ENCODE results near the gene GJA4. TPM values are rescaled to one million over a fixed set of nuclear protein-coding genes. Genes with fewer than 3 reads are reported as not detected.

GJA4 gene
- total and polyA plus RNA-seq, 5 donors from 2014 or later: not detected

DNA sequence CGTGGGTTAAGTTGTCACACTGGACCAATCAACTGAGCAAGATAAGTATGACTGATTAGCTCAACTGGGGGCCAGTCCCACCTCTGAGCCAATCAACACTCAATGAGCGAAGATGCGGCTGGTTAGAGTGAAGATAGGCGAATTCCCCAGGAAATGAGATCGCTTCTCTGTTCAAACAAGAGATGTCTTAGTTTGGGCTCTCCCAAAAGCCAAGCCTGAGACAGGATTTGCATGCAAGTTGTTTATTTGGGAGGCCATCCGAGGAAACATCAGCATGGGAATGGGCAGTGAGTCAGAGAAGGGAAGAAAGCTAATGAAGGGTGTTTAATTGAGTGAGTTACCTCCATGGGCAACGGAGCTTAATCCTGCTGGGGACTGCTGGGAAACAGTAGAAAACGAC, 42.8 kb upstream of the GJA4 start:
- DNase-seq (no peak), ATAC-seq (ENCODE audit: low read depth in 2 of 2) (no peak)
- H3K4me3 ChIP-seq (ENCODE audit: low read depth, low read length): no peak overlapping the region
- no peaks in the 10 kb centered on the region for H3K4me1 ChIP-seq (ENCODE audit: control insufficient read depth, insufficient read depth, low read length, poor library complexity, severe bottlenecking)
- no peaks in the 10 kb centered on the region for H3K36me3 ChIP-seq (ENCODE audit: control insufficient read depth, insufficient read depth, low read length)
- no peaks in the 10 kb centered on the region for H3K27me3 ChIP-seq (ENCODE audit: control insufficient read depth, insufficient read depth, low read length)
- H3K27ac ChIP-seq (ENCODE audit: insufficient read depth, low read length, poor library complexity, severe bottlenecking): no peak overlapping the region
- Mint-ChIP-seq H3K27ac (no peak overlapping the region), H3K4me3 (no peak overlapping the region), H3K4me1 (no peaks in the 10 kb centered on the region), H3K9me3 (peaks cover 0 to 3% (median 0%) of the 10 kb centered on the region in 7 donors), H3K36me3 (no peaks in the 10 kb centered on the region), H3K27me3 (peaks cover 5% of the 10 kb centered on the region)
- no peaks in the 10 kb centered on the region for H3K9me3 ChIP-seq (ENCODE audit: control insufficient read depth in 2 of 2, low read length in 2 of 2)

DNA sequence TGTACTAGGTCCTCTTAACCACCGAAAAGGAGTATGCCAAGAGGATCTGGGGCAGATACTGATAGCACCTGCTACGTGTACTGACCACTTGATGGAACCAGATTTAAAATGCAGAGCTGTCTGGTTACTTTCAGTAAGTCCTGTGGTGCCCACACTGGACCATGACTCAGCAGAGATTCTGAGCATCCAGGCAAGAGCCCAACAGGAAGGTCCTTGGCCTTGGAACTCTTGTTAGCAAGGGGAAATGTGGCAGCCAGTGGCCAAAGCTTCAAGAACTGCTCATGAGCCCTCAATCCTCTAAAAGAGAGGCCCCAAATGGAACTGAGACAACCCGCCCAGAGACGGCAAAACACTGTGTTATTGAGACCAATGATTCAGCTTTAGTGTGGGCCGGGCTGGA, 42.2 kb upstream of the GJA4 start:
- H3K4me3 ChIP-seq (ENCODE audit: low read depth, low read length): no peak overlapping the region
- H3K27ac ChIP-seq (ENCODE audit: insufficient read depth, low read length, poor library complexity, severe bottlenecking): no peak overlapping the region
- Mint-ChIP-seq H3K36me3 (no peaks in the 10 kb centered on the region), H3K4me1 (no peaks in the 10 kb centered on the region), H3K4me3 (no peak overlapping the region), H3K27ac (no peak overlapping the region), H3K9me3 (peaks cover 0 to 3% (median 0%) of the 10 kb centered on the region in 7 donors), H3K27me3 (peaks cover 5% of the 10 kb centered on the region)
- no peaks in the 10 kb centered on the region for H3K36me3 ChIP-seq (ENCODE audit: control insufficient read depth, insufficient read depth, low read length)
- no peaks in the 10 kb centered on the region for H3K27me3 ChIP-seq (ENCODE audit: control insufficient read depth, insufficient read depth, low read length)
- ATAC-seq (ENCODE audit: low read depth in 2 of 2) (no peak), DNase-seq (no peak)
- no peaks in the 10 kb centered on the region for H3K9me3 ChIP-seq (ENCODE audit: control insufficient read depth in 2 of 2, low read length in 2 of 2)
- H3K4me1 ChIP-seq (ENCODE audit: control insufficient read depth, insufficient read depth, low read length, poor library complexity, severe bottlenecking): no peaks in the 10 kb centered on the region

DNA sequence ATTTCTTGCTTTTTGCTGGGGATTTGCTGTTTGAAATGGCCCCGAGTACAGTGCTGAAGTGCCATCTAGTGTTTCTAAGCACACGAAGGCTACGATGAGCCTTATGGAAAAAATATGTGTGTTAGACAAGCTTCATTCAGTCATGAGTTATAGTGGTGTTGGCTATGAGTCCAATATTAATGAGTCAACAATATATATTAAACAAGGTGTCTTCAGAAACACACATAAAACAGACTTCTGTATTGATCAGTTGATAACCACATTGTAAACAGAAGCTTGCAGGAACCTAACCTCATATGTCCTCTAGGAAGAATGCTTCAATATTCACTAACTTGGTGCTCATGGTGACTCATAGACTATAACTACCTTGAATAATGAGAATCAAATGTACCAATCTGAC, 39.6 kb upstream of the GJA4 start:
- H3K4me3 ChIP-seq (ENCODE audit: low read depth, low read length): no peak overlapping the region
- H3K9me3 ChIP-seq (ENCODE audit: control insufficient read depth in 2 of 2, low read length in 2 of 2): no peaks in the 10 kb centered on the region
- Mint-ChIP-seq H3K27me3 (peaks cover 12% of the 10 kb centered on the region), H3K27ac (no peak overlapping the region), H3K4me3 (no peak overlapping the region), H3K4me1 (no peaks in the 10 kb centered on the region), H3K9me3 (peaks cover 0 to 2% (median 0%) of the 10 kb centered on the region in 7 donors), H3K36me3 (no peaks in the 10 kb centered on the region)
- DNase-seq (no peak), ATAC-seq (ENCODE audit: low read depth in 2 of 2) (no peak)
- H3K27me3 ChIP-seq (ENCODE audit: control insufficient read depth, insufficient read depth, low read length): no peaks in the 10 kb centered on the region
- no peak overlapping the region for H3K27ac ChIP-seq (ENCODE audit: insufficient read depth, low read length, poor library complexity, severe bottlenecking)
- H3K4me1 ChIP-seq (ENCODE audit: control insufficient read depth, insufficient read depth, low read length, poor library complexity, severe bottlenecking): no peaks in the 10 kb centered on the region
- H3K36me3 ChIP-seq (ENCODE audit: control insufficient read depth, insufficient read depth, low read length): no peaks in the 10 kb centered on the region

DNA sequence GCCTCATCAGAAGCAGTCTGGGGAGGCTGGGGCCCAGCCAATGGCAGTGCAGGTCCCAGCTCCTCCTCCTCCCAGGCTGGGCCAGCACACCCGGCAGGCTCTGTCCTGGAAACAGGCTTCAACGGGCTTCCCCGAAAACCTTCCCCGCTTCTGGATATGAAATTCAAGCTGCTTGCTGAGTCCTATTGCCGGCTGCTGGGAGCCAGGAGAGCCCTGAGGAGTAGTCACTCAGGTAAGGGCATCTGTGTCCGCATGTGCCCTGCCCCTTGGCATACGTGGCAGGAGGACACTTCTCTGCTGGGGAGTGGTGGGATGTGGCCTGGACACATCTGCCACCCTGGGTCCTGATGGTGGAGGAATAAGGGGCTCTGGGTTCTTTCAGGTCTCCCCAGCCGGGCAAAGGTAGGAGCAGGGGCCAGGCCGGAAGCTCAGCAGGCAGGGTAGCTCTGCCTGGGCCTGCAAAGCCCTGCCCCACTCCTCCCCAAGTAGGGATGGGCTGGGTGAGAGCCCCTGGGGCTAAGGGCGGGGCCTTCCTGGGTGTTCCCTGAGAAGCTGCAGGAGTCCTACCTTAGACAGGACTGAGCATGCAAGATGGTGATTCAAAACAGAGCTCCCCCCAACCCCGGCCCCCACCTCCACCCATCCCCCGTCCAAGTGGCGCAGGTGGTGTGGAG, 37.7 kb upstream of the GJA4 start, which contains the start of gene GJB5:
GJB5 (plus strand) TSS at position 84 of the 674 bp plus-strand sequence. CDS start 2,284 bp downstream, outside the sequence.
- Mint-ChIP-seq H3K36me3 (no peaks in the 10 kb centered on the region), H3K27me3 (peaks cover 7% of the 10 kb centered on the region), H3K9me3 (peaks cover 0 to 2% (median 0%) of the 10 kb centered on the region in 7 donors), H3K4me3 (no peak within 1 kb of the TSS), H3K27ac (no peak within 1 kb of the TSS), H3K4me1 (no peaks in the 10 kb centered on the region)
- DNase-seq (no peak), ATAC-seq (ENCODE audit: low read depth in 2 of 2) (no peak)
- H3K27me3 ChIP-seq (ENCODE audit: control insufficient read depth, insufficient read depth, low read length): no peaks in the 10 kb centered on the region
- H3K4me1 ChIP-seq (ENCODE audit: control insufficient read depth, insufficient read depth, low read length, poor library complexity, severe bottlenecking): no peaks in the 10 kb centered on the region
- no peaks in the 10 kb centered on the region for H3K9me3 ChIP-seq (ENCODE audit: control insufficient read depth in 2 of 2, low read length in 2 of 2)
- H3K4me3 ChIP-seq (ENCODE audit: low read depth, low read length): no peak within 1 kb of the TSS
- H3K27ac ChIP-seq (ENCODE audit: insufficient read depth, low read length, poor library complexity, severe bottlenecking): no peak within 1 kb of the TSS
- H3K36me3 ChIP-seq (ENCODE audit: control insufficient read depth, insufficient read depth, low read length): no peaks in the 10 kb centered on the region

DNA sequence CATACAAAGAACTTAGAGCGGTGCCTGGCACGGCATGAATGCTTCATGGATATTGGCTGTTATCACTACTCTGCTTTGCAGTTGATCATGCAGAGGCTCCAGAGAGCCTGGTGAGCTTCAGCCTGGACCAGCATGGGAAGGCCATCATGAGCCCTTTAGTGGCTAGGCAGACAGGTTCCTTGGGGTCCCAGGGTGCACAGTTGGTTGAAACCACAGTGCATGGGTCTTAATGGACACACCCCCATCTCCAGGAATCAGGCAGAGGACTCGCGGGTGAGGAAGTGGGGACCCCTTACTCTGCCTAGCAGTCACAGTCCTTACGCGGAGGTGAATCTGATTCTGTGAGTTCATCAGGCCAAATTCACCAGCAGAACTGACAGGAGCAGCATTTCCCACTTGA, 36.8 kb upstream of the GJA4 start:
- Histone ChIP-seq H3K27me3 (ENCODE audit: control insufficient read depth, insufficient read depth, low read length) (no peaks in the 10 kb centered on the region), H3K36me3 (ENCODE audit: control insufficient read depth, insufficient read depth, low read length) (no peaks in the 10 kb centered on the region), H3K4me3 (ENCODE audit: low read depth, low read length) (no peak overlapping the region), H3K4me1 (ENCODE audit: control insufficient read depth, insufficient read depth, low read length, poor library complexity, severe bottlenecking) (no peaks in the 10 kb centered on the region), H3K9me3 (ENCODE audit: control insufficient read depth in 2 of 2, low read length in 2 of 2) (no peaks in the 10 kb centered on the region), H3K27ac (ENCODE audit: insufficient read depth, low read length, poor library complexity, severe bottlenecking) (no peak overlapping the region)
- H3K9me3 Mint-ChIP-seq: peaks cover 0 to 2% (median 0%) of the 10 kb centered on the region in 7 donors
- H3K27ac Mint-ChIP-seq: no peak overlapping the region
- H3K4me1 Mint-ChIP-seq: no peaks in the 10 kb centered on the region
- H3K4me3 Mint-ChIP-seq: no peak overlapping the region
- peaks cover 7% of the 10 kb centered on the region for H3K27me3 Mint-ChIP-seq
- H3K36me3 Mint-ChIP-seq: no peaks in the 10 kb centered on the region
- DNase-seq (no peak), ATAC-seq (ENCODE audit: low read depth in 2 of 2) (no peak)

DNA sequence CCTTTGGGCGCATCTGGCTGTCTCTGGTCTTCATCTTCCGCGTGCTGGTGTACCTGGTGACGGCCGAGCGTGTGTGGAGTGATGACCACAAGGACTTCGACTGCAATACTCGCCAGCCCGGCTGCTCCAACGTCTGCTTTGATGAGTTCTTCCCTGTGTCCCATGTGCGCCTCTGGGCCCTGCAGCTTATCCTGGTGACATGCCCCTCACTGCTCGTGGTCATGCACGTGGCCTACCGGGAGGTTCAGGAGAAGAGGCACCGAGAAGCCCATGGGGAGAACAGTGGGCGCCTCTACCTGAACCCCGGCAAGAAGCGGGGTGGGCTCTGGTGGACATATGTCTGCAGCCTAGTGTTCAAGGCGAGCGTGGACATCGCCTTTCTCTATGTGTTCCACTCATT, 35.4 kb upstream of the GJA4 start:
- Histone ChIP-seq H3K4me1 (ENCODE audit: control insufficient read depth, insufficient read depth, low read length, poor library complexity, severe bottlenecking) (no peaks in the 10 kb centered on the region), H3K27me3 (ENCODE audit: control insufficient read depth, insufficient read depth, low read length) (no peaks in the 10 kb centered on the region), H3K4me3 (ENCODE audit: low read depth, low read length) (no peak overlapping the region), H3K9me3 (ENCODE audit: control insufficient read depth in 2 of 2, low read length in 2 of 2) (no peaks in the 10 kb centered on the region), H3K27ac (ENCODE audit: insufficient read depth, low read length, poor library complexity, severe bottlenecking) (no peak overlapping the region), H3K36me3 (ENCODE audit: control insufficient read depth, insufficient read depth, low read length) (no peaks in the 10 kb centered on the region)
- Mint-ChIP-seq H3K27me3 (peaks cover 7% of the 10 kb centered on the region), H3K27ac (no peak overlapping the region), H3K4me3 (no peak overlapping the region), H3K36me3 (no peaks in the 10 kb centered on the region), H3K9me3 (no peaks in the 10 kb centered on the region), H3K4me1 (no peaks in the 10 kb centered on the region)
- no peak for ATAC-seq (ENCODE audit: low read depth in 2 of 2)
- DNase-seq: no peak

DNA sequence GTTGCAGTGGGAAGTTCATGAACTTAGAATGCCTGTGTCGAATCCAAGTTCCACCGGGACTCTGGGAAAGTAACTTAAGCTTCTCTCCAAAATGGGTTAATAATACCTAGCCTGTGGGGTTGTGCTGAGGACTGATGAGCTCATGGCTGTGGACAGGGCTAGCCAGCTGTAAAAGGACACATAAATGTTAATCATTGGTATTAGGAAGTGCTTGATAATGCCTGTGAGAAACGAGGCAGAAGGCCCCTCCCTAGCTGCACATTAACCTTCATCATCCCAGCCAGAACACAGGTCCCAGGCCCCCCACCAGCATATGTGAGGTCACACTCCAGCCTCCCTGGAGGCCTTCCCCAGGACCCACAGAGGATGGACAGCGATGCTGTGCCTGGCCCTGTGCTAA, 34.0 kb upstream of the GJA4 start:
- peaks cover 11% of the 10 kb centered on the region for H3K27me3 Mint-ChIP-seq
- H3K27ac Mint-ChIP-seq: no peak overlapping the region
- ATAC-seq (ENCODE audit: low read depth in 2 of 2) (no peak), DNase-seq (no peak)
- no peaks in the 10 kb centered on the region for H3K4me1 Mint-ChIP-seq
- H3K9me3 Mint-ChIP-seq: no peaks in the 10 kb centered on the region
- H3K9me3 ChIP-seq (ENCODE audit: control insufficient read depth in 2 of 2, low read length in 2 of 2): no peaks in the 10 kb centered on the region
- H3K4me1 ChIP-seq (ENCODE audit: control insufficient read depth, insufficient read depth, low read length, poor library complexity, severe bottlenecking): no peaks in the 10 kb centered on the region
- no peaks in the 10 kb centered on the region for H3K27me3 ChIP-seq (ENCODE audit: control insufficient read depth, insufficient read depth, low read length)
- no peaks in the 10 kb centered on the region for H3K36me3 ChIP-seq (ENCODE audit: control insufficient read depth, insufficient read depth, low read length)
- H3K36me3 Mint-ChIP-seq: no peaks in the 10 kb centered on the region
- H3K27ac ChIP-seq (ENCODE audit: insufficient read depth, low read length, poor library complexity, severe bottlenecking): no peak overlapping the region
- no peak overlapping the region for H3K4me3 ChIP-seq (ENCODE audit: low read depth, low read length)
- H3K4me3 Mint-ChIP-seq: no peak overlapping the region

Measured in CD4-positive, CD25-positive, alpha-beta regulatory T cell (primary cell).